ENCODE results near the gene TFB1M. TPM values are rescaled to one million over a fixed set of nuclear protein-coding genes. Genes with fewer than 3 reads are reported as not detected.

Gene TFB1M
- total RNA-seq, 1 donor from 2014 or later = 15.3 TPM

- peaks cover 6% of the 10 kb centered on the region for H3K36me3 Mint-ChIP-seq (ENCODE audit: low read depth)
- no peaks in the 10 kb centered on the region for H3K27me3 Mint-ChIP-seq (ENCODE audit: low read depth)
- peaks cover 36% of the 10 kb centered on the region for H3K4me1 Mint-ChIP-seq (ENCODE audit: low read depth)
- TF ChIP-seq CTCF (IDR thresholded peaks at IDR 0.05) = no peak
- H3K9me3 Mint-ChIP-seq (ENCODE audit: low read depth) = no peaks in the 10 kb centered on the region
- no peak for DNase-seq (ENCODE audit: low spot score)
- no peak overlapping the region for H3K4me3 Mint-ChIP-seq (ENCODE audit: unreplicated experiment)
- H3K27ac Mint-ChIP-seq (ENCODE audit: unreplicated experiment) = no peak overlapping the region
These were observed 37.6 kb downstream of the TFB1M start for GRCh38 chr6:155276638-155277037.

- H3K9me3 Mint-ChIP-seq (ENCODE audit: low read depth) = no peaks in the 10 kb centered on the region
- no peaks in the 10 kb centered on the region for H3K27me3 Mint-ChIP-seq (ENCODE audit: low read depth)
- H3K4me3 Mint-ChIP-seq (ENCODE audit: unreplicated experiment) = no peak overlapping the region
- H3K4me1 Mint-ChIP-seq (ENCODE audit: low read depth) = peaks cover 36% of the 10 kb centered on the region
- no peak for TF ChIP-seq CTCF (IDR thresholded peaks at IDR 0.05)
- peaks cover 6% of the 10 kb centered on the region for H3K36me3 Mint-ChIP-seq (ENCODE audit: low read depth)
- no peak for DNase-seq (ENCODE audit: low spot score)
- peak overlapping the region; percentile 8 for H3K27ac Mint-ChIP-seq (ENCODE audit: unreplicated experiment)
These were observed 38.3 kb downstream of the TFB1M start for GRCh38 chr6:155275808-155276480.

GRCh38 chr6:155274533-155274932 is 39.8 kb downstream of the TFB1M start:
- DNase-seq (ENCODE audit: low spot score) = no peak
- Mint-ChIP-seq H3K27ac (ENCODE audit: unreplicated experiment) (no peak overlapping the region), H3K9me3 (ENCODE audit: low read depth) (no peaks in the 10 kb centered on the region)

GRCh38 chr6:155274106-155274505 is 40.2 kb downstream of the TFB1M start:
- TF ChIP-seq CTCF (IDR thresholded peaks at IDR 0.05) = no peak
- Mint-ChIP-seq H3K36me3 (ENCODE audit: low read depth) (peaks cover 2% of the 10 kb centered on the region), H3K4me3 (ENCODE audit: unreplicated experiment) (no peak overlapping the region), H3K27ac (ENCODE audit: unreplicated experiment) (peak overlapping the region; percentile 33), H3K9me3 (ENCODE audit: low read depth) (no peaks in the 10 kb centered on the region), H3K4me1 (ENCODE audit: low read depth) (peaks cover 36% of the 10 kb centered on the region), H3K27me3 (ENCODE audit: low read depth) (no peaks in the 10 kb centered on the region)
- DNase-seq (ENCODE audit: low spot score) = no peak

More at GRCh38 chr6:155274533-155274932, 39.8 kb downstream of the TFB1M start:
- Mint-ChIP-seq H3K36me3 (ENCODE audit: low read depth) (peaks cover 4% of the 10 kb centered on the region), H3K4me3 (ENCODE audit: unreplicated experiment) (no peak overlapping the region), H3K4me1 (ENCODE audit: low read depth) (peaks cover 36% of the 10 kb centered on the region), H3K27me3 (ENCODE audit: low read depth) (no peaks in the 10 kb centered on the region)
- TF ChIP-seq CTCF (IDR thresholded peaks at IDR 0.05) = no peak

- Mint-ChIP-seq H3K27ac (ENCODE audit: unreplicated experiment) (peak overlapping the region; percentile 84), H3K4me1 (ENCODE audit: low read depth) (peaks cover 36% of the 10 kb centered on the region), H3K4me3 (ENCODE audit: unreplicated experiment) (no peak overlapping the region), H3K9me3 (ENCODE audit: low read depth) (no peaks in the 10 kb centered on the region), H3K36me3 (ENCODE audit: low read depth) (peaks cover 2% of the 10 kb centered on the region), H3K27me3 (ENCODE audit: low read depth) (no peaks in the 10 kb centered on the region)
- TF ChIP-seq CTCF (IDR thresholded peaks at IDR 0.05) = no peak
- no peak for DNase-seq (ENCODE audit: low spot score)
These were observed 40.9 kb downstream of the TFB1M start for GRCh38 chr6:155273431-155273830.
